GM03348 (cell line): ENCODE results near the gene CLEC4E.
"Not testable (repeated sequence)": the region's sequence is repeated elsewhere in the genome, so short reads cannot be mapped to it uniquely, and the experiment has no call there.

Experiments
- DNase-seq: peaks from one replicate; pipeline ENCODE4 v3.0.0; 2012; ENCODE audit warnings: low spot score

The CLEC4E gene

GRCh38 chr12:8537820-8538219, 2.9 kb downstream of the CLEC4E start:
- not testable (repeated sequence) for DNase-seq

- DNase-seq: no peak
Measured at GRCh38 chr12:8532045-8532444, 8.7 kb downstream of the CLEC4E start.

- DNase-seq: no peak
Measured at GRCh38 chr12:8527250-8528130, 13.2 kb downstream of the CLEC4E start.

- no peak for DNase-seq
Measured at GRCh38 chr12:8519171-8519570, 21.5 kb downstream of the CLEC4E start.

DNA sequence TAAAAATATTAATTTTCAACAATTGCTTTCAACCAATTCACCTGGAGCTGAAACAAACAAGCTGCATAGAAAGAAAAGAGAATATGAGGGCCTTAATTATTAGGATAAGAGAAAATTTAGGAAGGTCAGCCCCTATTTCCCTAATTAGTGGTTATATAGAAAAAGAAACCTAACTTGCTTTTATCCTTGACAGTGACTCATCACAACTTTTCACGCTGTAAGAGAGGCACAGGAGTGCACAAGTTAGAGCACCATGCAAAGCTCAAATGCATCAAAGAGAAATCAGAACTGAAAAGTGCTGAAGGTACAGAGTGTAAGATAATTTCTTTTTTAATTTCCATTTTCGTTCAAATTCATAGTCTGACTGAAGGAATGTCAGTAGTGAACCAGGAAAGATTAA, 22.7 kb downstream of the CLEC4E start:
- DNase-seq: no peak

GRCh38 chr12:8513256-8513655, 27.4 kb downstream of the CLEC4E start, which contains the start of gene CLEC4D:
Gene CLEC4D, plus strand, starts transcription at chr12:8513503. Its CDS starts 230 bp downstream, at chr12:8513733.
- DNase-seq: no peak

- DNase-seq: no peak
Measured at GRCh38 chr12:8508910-8509841, 31.5 kb downstream of the CLEC4E start.

DNA sequence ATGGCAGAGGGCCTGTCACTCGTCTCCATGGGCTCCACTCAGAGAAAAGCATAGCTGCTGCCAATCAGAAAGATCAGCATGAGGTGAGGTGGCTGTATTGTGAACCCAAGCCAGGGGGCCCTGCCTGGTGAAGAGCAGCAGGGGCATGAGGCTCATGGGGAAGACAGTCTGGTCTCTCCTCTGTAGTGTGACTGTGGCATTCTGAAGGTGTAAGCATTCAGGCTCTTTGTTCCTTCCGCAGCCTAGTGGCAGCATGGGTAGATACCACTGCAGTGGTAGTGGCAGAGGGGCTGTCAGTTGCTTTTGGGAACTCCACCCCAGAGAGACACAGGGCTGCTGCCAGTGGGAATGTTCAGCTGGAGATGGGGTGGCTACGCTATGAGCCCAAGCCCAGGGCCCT, 32.5 kb downstream of the CLEC4E start:
- DNase-seq: no peak

DNA sequence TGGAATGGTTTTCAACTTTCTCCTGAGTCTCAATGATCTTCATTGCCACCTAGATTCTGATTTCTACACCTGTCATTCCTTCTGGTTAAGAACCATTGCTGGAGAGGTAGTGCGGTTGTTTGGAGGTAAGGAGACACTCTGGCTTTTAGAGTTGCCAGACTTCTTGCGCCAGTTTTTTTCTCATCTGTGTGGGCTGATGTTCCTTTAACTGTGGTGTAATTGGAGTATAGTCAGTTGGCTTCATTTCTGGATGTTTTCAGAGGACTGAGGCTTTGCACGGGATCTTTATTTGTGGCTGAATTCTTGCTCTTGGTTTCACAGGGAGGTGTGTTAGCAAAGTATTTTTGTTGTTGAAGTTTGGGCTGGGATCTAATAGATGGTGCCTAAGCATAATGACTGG, 33.1 kb downstream of the CLEC4E start:
- DNase-seq: no peak

DNA sequence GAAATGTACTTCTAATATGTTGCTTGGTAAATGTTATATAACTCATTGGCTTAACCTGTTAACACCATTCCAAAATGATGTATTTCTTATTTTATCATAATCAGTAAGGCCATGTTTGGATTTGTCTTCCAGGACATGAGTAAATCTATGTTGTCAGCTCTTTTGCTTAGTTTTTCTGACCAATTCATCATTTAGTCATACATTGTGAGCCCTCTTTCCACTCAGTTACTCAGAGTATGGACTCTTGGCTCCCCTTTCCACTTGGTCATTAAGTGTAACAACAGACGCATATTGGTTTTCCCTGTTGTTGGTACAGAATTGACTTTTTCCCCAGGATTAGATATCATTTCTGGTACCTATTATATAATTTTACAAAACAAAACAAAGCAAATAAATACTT, 36.4 kb downstream of the CLEC4E start:
- DNase-seq: no peak

DNA sequence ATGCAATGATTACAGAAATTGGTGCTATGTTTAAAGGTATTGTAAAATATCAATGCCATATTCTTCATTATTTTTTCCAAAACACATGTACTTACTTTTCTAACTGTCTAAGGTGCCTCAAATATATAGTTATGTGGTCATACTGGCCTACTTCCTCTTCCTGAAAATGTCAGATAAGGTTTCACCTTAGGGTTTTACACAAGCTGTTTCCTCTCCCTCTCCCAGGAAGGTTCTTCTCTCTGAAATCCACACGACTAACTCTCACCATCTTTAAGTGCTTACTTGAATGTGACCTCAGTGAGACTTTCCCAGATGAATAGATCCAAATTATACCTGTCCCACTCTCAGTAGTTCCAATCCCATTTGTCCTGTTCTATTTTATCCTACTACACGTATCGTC, 39.0 kb downstream of the CLEC4E start:
- DNase-seq: no peak

- DNase-seq: no peak
Measured at GRCh38 chr12:8499616-8500015, 41.1 kb downstream of the CLEC4E start.

GRCh38 chr12:8496074-8496473, 44.6 kb downstream of the CLEC4E start:
- DNase-seq: not testable (repeated sequence)

DNA sequence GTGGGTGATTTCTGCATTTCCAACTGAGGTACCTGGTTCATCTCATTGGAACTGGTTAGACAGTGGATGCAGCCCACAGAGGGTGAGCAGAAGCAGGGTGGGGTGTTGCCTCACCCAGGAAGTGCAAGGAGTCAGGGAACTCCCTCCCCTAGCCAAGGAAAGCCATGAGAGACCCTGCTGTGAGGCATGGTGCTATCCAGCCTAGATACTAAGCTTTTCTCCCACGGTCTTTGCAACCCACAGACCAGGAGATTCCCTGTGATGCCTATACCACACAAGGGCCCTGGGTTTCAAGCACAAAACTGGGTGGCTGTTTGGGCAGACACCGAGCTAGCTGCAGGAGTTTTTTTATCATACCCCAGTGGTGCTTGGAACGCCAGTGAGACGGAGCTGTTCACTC, 45.0 kb downstream of the CLEC4E start:
- DNase-seq: not testable (repeated sequence)

GRCh38 chr12:8493084-8493483, 47.6 kb downstream of the CLEC4E start:
- DNase-seq: no peak

DNA sequence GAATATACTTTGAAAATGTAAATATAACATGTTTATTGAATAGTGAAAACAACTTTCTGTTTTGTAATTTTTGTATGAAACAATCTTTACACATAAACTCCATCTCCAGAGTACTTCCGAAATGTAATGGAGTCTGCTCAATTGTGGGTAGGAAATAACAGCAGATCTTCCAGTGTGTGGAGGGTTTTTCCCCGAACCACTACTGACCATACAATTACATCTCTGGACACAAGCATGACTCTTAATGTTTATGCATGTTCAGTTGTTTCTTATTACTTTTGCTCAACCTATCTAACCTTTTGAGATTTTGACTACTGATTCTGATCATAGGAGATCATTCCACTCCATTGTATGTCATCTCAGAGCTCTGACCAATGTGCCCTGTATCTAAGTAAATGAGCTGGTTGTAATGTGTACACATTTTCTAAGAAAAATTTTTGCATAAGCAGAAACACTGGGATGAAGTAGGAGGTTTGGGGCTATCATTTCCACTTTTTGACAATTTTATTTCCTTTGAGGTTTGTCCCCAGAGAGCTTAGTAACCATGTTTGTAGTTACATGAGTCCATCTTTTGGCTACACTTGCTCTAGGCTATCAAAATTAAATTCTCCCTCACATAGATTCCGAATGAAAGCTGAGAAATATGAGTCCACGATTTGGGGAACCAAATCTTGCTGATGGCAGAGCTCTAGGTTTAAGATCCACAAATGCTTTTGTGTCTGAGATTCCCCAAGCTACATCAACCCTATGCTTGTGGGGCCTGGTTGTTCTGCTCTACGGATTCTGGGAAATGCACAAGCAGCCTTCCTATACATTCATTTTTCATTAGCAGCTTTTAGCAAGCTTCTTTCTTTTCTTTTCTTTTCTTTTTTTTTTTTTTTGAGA, 48.8 kb downstream of the CLEC4E start:
- DNase-seq: no peak
